Measurements from ENCODE around the gene TPX2.

TPX2 gene

DNA sequence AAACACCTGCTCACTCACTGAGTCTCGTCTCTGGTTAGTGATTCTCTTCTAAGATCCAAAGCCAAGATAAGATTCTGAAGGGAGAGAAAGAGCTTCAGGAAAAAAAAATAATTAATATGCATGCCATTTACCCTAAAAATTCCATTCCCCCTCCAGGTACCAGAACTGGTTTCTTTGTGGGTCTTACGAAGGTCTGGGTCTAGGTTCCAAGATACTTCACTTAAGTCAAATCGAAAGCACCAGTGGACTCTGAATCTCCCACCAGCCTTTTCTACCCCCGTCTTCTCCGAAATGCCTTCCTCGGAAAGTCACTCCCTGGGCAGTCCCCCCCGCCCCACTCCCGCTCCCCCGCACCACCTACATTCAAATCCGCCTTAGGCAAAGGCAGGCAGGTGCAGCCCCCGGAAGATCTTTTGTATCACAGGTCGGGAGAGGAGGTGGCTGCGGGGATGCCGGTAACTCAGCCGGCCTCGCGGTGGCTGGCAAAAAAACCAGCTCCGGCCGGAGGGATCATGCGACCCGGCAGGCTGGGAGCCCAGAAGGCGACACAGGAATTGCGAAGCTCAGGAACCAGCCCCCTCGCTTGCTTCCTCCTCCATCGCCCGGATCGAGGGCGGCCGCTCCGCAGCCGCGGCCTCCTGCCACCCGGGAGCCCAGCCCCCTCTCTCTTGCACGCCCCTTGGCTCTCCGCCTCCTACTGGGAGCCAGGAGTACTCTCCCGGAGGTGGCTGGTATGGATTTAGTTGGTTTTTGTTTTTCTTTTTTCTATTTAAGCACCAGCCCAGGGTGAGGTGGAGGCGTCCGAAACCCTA is 16.6 kb upstream of the TPX2 start, which contains the start of gene BCL2L1 (continued):
- TF ChIP-seq, protein P1, sequence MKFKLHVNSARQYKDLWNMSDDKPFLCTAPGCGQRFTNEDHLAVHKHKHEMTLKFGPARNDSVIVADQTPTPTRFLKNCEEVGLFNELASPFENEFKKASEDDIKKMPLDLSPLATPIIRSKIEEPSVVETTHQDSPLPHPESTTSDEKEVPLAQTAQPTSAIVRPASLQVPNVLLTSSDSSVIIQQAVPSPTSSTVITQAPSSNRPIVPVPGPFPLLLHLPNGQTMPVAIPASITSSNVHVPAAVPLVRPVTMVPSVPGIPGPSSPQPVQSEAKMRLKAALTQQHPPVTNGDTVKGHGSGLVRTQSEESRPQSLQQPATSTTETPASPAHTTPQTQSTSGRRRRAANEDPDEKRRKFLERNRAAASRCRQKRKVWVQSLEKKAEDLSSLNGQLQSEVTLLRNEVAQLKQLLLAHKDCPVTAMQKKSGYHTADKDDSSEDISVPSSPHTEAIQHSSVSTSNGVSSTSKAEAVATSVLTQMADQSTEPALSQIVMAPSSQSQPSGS (tag by site-specific recombination; IDR thresholded peaks at IDR 0.05; ENCODE audit: low read depth), result no peak
- TF ChIP-seq ZNF354C (tag by site-specific recombination; IDR thresholded peaks at IDR 0.05; ENCODE audit: borderline replicate concordance, low read depth) (no peak), ZNF596 (tag by site-specific recombination; IDR thresholded peaks at IDR 0.05) (peak; percentile 15; the same call in 1 of the 2 replicates), ZNF394 (tag by site-specific recombination; IDR thresholded peaks at IDR 0.05; ENCODE audit: borderline replicate concordance) (no peak), SP3 (tag by site-specific recombination; IDR thresholded peaks at IDR 0.05) (peak; percentile 68; the same call in 1 of the 2 replicates), RBAK (tag by site-specific recombination; IDR thresholded peaks at IDR 0.05) (no peak), ZNF585B (tag by site-specific recombination; IDR thresholded peaks at IDR 0.05) (no peak), ZNF16 (tag by site-specific recombination; IDR thresholded peaks at IDR 0.05; ENCODE audit: low read depth) (no peak), ZNF266 (tag by site-specific recombination; IDR thresholded peaks at IDR 0.05; ENCODE audit: low read depth) (no peak), ZFP41 (tag by site-specific recombination; IDR thresholded peaks at IDR 0.05; ENCODE audit: borderline replicate concordance) (no peak), ZNF624 (tag by site-specific recombination; IDR thresholded peaks at IDR 0.05) (no peak), ZNF610 (tag by site-specific recombination; IDR thresholded peaks at IDR 0.05; ENCODE audit: borderline replicate concordance) (peak; percentile 83; the same call in 1 of the 2 replicates), ZNF501 (tag by site-specific recombination; IDR thresholded peaks at IDR 0.05) (no peak), MYNN (tag by site-specific recombination; IDR thresholded peaks at IDR 0.05; ENCODE audit: borderline replicate concordance) (no peak), ZFP3 (tag by site-specific recombination; IDR thresholded peaks at IDR 0.05; ENCODE audit: low read depth) (no peak), SETDB1 (IDR thresholded peaks at IDR 0.05; ENCODE audit: insufficient read length, low read length) (no peak), ZBTB7A (tag by site-specific recombination; IDR thresholded peaks at IDR 0.05; ENCODE audit: low read depth) (no peak), ZNF24 (tag by site-specific recombination; IDR thresholded peaks at IDR 0.05) (no peak), ZNF146 (tag by site-specific recombination; IDR thresholded peaks at IDR 0.05) (no peak), ZNF19 (tag by site-specific recombination; IDR thresholded peaks at IDR 0.05; ENCODE audit: low read depth) (no peak), ZNF140 (tag by site-specific recombination; IDR thresholded peaks at IDR 0.05) (no peak), WT1 (tag by site-specific recombination; IDR thresholded peaks at IDR 0.05) (0 out of 2 replicates have a peak, but pooled peaks have one; percentile 14), ZNF416 (tag by site-specific recombination; IDR thresholded peaks at IDR 0.05) (no peak), GLIS1 (tag by site-specific recombination; IDR thresholded peaks at IDR 0.05) (peak; percentile 74)
- TF ChIP-seq, protein P2, sequence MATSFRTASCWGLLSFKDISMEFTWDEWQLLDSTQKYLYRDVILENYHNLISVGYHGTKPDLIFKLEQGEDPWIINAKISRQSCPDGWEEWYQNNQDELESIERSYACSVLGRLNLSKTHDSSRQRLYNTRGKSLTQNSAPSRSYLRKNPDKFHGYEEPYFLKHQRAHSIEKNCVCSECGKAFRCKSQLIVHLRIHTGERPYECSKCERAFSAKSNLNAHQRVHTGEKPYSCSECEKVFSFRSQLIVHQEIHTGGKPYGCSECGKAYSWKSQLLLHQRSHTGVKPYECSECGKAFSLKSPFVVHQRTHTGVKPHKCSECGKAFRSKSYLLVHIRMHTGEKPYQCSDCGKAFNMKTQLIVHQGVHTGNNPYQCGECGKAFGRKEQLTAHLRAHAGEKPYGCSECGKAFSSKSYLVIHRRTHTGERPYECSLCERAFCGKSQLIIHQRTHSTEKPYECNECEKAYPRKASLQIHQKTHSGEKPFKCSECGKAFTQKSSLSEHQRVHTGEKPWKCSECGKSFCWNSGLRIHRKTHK (tag by site-specific recombination; IDR thresholded peaks at IDR 0.05), result no peak
- TF ChIP-seq, protein P3, sequence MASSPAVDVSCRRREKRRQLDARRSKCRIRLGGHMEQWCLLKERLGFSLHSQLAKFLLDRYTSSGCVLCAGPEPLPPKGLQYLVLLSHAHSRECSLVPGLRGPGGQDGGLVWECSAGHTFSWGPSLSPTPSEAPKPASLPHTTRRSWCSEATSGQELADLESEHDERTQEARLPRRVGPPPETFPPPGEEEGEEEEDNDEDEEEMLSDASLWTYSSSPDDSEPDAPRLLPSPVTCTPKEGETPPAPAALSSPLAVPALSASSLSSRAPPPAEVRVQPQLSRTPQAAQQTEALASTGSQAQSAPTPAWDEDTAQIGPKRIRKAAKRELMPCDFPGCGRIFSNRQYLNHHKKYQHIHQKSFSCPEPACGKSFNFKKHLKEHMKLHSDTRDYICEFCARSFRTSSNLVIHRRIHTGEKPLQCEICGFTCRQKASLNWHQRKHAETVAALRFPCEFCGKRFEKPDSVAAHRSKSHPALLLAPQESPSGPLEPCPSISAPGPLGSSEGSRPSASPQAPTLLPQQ (tag by site-specific recombination; IDR thresholded peaks at IDR 0.05), result no peak
- TF ChIP-seq, protein P4, sequence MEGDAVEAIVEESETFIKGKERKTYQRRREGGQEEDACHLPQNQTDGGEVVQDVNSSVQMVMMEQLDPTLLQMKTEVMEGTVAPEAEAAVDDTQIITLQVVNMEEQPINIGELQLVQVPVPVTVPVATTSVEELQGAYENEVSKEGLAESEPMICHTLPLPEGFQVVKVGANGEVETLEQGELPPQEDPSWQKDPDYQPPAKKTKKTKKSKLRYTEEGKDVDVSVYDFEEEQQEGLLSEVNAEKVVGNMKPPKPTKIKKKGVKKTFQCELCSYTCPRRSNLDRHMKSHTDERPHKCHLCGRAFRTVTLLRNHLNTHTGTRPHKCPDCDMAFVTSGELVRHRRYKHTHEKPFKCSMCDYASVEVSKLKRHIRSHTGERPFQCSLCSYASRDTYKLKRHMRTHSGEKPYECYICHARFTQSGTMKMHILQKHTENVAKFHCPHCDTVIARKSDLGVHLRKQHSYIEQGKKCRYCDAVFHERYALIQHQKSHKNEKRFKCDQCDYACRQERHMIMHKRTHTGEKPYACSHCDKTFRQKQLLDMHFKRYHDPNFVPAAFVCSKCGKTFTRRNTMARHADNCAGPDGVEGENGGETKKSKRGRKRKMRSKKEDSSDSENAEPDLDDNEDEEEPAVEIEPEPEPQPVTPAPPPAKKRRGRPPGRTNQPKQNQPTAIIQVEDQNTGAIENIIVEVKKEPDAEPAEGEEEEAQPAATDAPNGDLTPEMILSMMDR (tag by site-specific recombination; IDR thresholded peaks at IDR 0.05), result peak; percentile 40
- TF ChIP-seq, protein P5, sequence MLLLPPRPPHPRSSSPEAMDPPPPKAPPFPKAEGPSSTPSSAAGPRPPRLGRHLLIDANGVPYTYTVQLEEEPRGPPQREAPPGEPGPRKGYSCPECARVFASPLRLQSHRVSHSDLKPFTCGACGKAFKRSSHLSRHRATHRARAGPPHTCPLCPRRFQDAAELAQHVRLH (tag by site-specific recombination; IDR thresholded peaks at IDR 0.05), result no peak
- TF ChIP-seq, protein P6, sequence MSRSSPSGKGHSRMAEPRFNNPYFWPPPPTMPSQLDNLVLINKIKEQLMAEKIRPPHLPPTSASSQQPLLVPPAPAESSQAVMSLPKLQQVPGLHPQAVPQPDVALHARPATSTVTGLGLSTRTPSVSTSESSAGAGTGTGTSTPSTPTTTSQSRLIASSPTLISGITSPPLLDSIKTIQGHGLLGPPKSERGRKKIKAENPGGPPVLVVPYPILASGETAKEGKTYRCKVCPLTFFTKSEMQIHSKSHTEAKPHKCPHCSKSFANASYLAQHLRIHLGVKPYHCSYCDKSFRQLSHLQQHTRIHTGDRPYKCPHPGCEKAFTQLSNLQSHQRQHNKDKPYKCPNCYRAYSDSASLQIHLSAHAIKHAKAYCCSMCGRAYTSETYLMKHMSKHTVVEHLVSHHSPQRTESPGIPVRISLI (tag by site-specific recombination; IDR thresholded peaks at IDR 0.05), result no peak
- TF ChIP-seq, protein P7, sequence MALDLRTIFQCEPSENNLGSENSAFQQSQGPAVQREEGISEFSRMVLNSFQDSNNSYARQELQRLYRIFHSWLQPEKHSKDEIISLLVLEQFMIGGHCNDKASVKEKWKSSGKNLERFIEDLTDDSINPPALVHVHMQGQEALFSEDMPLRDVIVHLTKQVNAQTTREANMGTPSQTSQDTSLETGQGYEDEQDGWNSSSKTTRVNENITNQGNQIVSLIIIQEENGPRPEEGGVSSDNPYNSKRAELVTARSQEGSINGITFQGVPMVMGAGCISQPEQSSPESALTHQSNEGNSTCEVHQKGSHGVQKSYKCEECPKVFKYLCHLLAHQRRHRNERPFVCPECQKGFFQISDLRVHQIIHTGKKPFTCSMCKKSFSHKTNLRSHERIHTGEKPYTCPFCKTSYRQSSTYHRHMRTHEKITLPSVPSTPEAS (tag by site-specific recombination; IDR thresholded peaks at IDR 0.05), result no peak
